Measurements from ENCODE around the gene S100A6. TPM values are rescaled to one million over a fixed set of nuclear protein-coding genes. Genes with fewer than 3 reads are reported as not detected.
"Not testable (repeated sequence)": the region's sequence is repeated elsewhere in the genome, so short reads cannot be mapped to it uniquely, and the experiment has no call there.

S100A6 gene
- total RNA-seq, 1 donor from 2014 or later = 562 TPM

GRCh38 chr1:153520818-153521476 is 14.8 kb downstream of the S100A6 start:
- H3K9me3 ChIP-seq = no peaks in the 10 kb centered on the region
- no peaks in the 10 kb centered on the region for H3K36me3 ChIP-seq
- H3K4me1 ChIP-seq = peaks cover 15% of the 10 kb centered on the region
- TF ChIP-seq POLR2AphosphoS5 (IDR thresholded peaks at IDR 0.05; ENCODE audit: insufficient read depth in 1 of 2, low read depth in 1 of 2) (no peak), CTCF (IDR thresholded peaks at IDR 0.05) (no peak), POLR2A (IDR thresholded peaks at IDR 0.05) (no peak)
- no peak overlapping the region for H3K27ac ChIP-seq
- no peak overlapping the region for H3K4me3 ChIP-seq
- intact Hi-C loops (cut with DNase I) = no loop called here
- H3K27me3 ChIP-seq = no peaks in the 10 kb centered on the region
- DNase-seq (ENCODE audit: extremely low spot score in 2 of 2) = peak in 1 of 2 donors; percentile 34

- H3K9me3 ChIP-seq; intact Hi-C loops (cut with DNase I); H3K36me3 ChIP-seq; H3K27me3 ChIP-seq; H3K27ac ChIP-seq; H3K4me3 ChIP-seq: not testable (repeated sequence)
- H3K4me1 ChIP-seq = peaks cover 10% of the 10 kb centered on the region
- peak in 1 of 2 donors; percentile 25 for DNase-seq (ENCODE audit: extremely low spot score in 2 of 2)
These were observed 15.6 kb downstream of the S100A6 start for GRCh38 chr1:153520137-153520691.

GRCh38 chr1:153519242-153519641 is 16.5 kb downstream of the S100A6 start:
- intact Hi-C loops (cut with DNase I) = no loop called here
- peak in 1 of 2 donors; percentile 37 for DNase-seq (ENCODE audit: extremely low spot score in 2 of 2)
- H3K36me3 ChIP-seq = no peaks in the 10 kb centered on the region
- no peak overlapping the region for H3K27ac ChIP-seq
- H3K4me3 ChIP-seq = no peak overlapping the region
- H3K4me1 ChIP-seq = peaks cover 7% of the 10 kb centered on the region
- H3K27me3 ChIP-seq = no peaks in the 10 kb centered on the region
- TF ChIP-seq POLR2AphosphoS5 (IDR thresholded peaks at IDR 0.05; ENCODE audit: insufficient read depth in 1 of 2, low read depth in 1 of 2) (no peak), POLR2A (IDR thresholded peaks at IDR 0.05) (no peak), CTCF (IDR thresholded peaks at IDR 0.05) (no peak)
- H3K9me3 ChIP-seq = no peaks in the 10 kb centered on the region

- Histone ChIP-seq H3K36me3 (no peaks in the 10 kb centered on the region), H3K4me3 (no peak overlapping the region), H3K9me3 (no peaks in the 10 kb centered on the region), H3K27ac (peak overlapping the region; percentile 47), H3K27me3 (no peaks in the 10 kb centered on the region), H3K4me1 (peaks cover 7% of the 10 kb centered on the region)
- peak in 1 of 2 donors; percentile 96 for DNase-seq (ENCODE audit: extremely low spot score in 2 of 2)
- intact Hi-C loops (cut with DNase I) = no loop called here
- TF ChIP-seq CTCF (IDR thresholded peaks at IDR 0.05) (no peak), POLR2AphosphoS5 (IDR thresholded peaks at IDR 0.05; ENCODE audit: insufficient read depth in 1 of 2, low read depth in 1 of 2) (peak; percentile 37 to 63), POLR2A (IDR thresholded peaks at IDR 0.05) (no peak)
These were observed 20.0 kb downstream of the S100A6 start for GRCh38 chr1:153515504-153516394.

GRCh38 chr1:153513666-153514065 is 22.1 kb downstream of the S100A6 start:
- H3K27ac ChIP-seq = no peak overlapping the region
- peaks cover 7% of the 10 kb centered on the region for H3K4me1 ChIP-seq
- no peaks in the 10 kb centered on the region for H3K9me3 ChIP-seq
- H3K27me3 ChIP-seq = no peaks in the 10 kb centered on the region
- H3K36me3 ChIP-seq = no peaks in the 10 kb centered on the region
- H3K4me3 ChIP-seq = no peak overlapping the region
- intact Hi-C loops (cut with DNase I) = loop anchor here (5.0 kb wide), 2 partner anchors 54 to 99 kb away; partner anchors contain the start of genes S100A16 and S100A2
- TF ChIP-seq CTCF (IDR thresholded peaks at IDR 0.05) (no peak), POLR2AphosphoS5 (IDR thresholded peaks at IDR 0.05; ENCODE audit: insufficient read depth in 1 of 2, low read depth in 1 of 2) (no peak), POLR2A (IDR thresholded peaks at IDR 0.05) (no peak)
- DNase-seq (ENCODE audit: extremely low spot score in 2 of 2) = peak in 1 of 2 donors; percentile 49
